Measurements from ENCODE around the gene GATM.
"Not testable (repeated sequence)": the region's sequence is repeated elsewhere in the genome, so short reads cannot be mapped to it uniquely, and the experiment has no call there.

GATM gene

GRCh38 chr15:45349623-45350022 is 28.7 kb downstream of the GATM start:
- DNase-seq = no peak

GRCh38 chr15:45347989-45348388 is 30.4 kb downstream of the GATM start:
- DNase-seq = no peak

GRCh38 chr15:45347033-45347432 is 31.3 kb downstream of the GATM start:
- DNase-seq = no peak

- DNase-seq = no peak
These were observed 32.0 kb downstream of the GATM start for GRCh38 chr15:45346381-45346780.

- DNase-seq = no peak
These were observed 35.0 kb downstream of the GATM start for GRCh38 chr15:45343258-45343860.

- no peak for DNase-seq
These were observed 36.6 kb downstream of the GATM start for GRCh38 chr15:45341790-45342189.

- no peak for DNase-seq
These were observed 37.9 kb downstream of the GATM start for GRCh38 chr15:45340429-45340828.

GRCh38 chr15:45338417-45338816 is 39.9 kb downstream of the GATM start:
- DNase-seq = no peak

GRCh38 chr15:45337224-45337623 is 41.1 kb downstream of the GATM start:
- no peak for DNase-seq

GRCh38 chr15:45333550-45333949 is 44.8 kb downstream of the GATM start:
- no peak for DNase-seq

GRCh38 chr15:45332694-45333093 is 45.6 kb downstream of the GATM start:
- DNase-seq = no peak

- no peak for DNase-seq
These were observed 46.4 kb downstream of the GATM start for GRCh38 chr15:45331972-45332371.

GRCh38 chr15:45328663-45329062 is 49.7 kb downstream of the GATM start:
- DNase-seq = no peak

GRCh38 chr15:45326741-45327140 is 51.6 kb downstream of the GATM start:
- no peak for DNase-seq

GRCh38 chr15:45326280-45326679 is 52.1 kb downstream of the GATM start:
- no peak for DNase-seq

GRCh38 chr15:45320581-45321205 is 57.7 kb downstream of the GATM start:
- DNase-seq = no peak

- DNase-seq = no peak
These were observed 58.7 kb downstream of the GATM start for GRCh38 chr15:45319472-45320214.

- DNase-seq = no peak
These were observed 63.4 kb downstream of the GATM start for GRCh38 chr15:45314960-45315359.

- not testable (repeated sequence) for DNase-seq
These were observed 64.2 kb downstream of the GATM start for GRCh38 chr15:45314117-45314516.
